Stimulated activated CD4-positive, alpha-beta T cell treated with anti-CD3 and anti-CD28 coated beads, Interleukin-15, amount 100 ng/mL, for 48 hours (primary cell): Measurements from ENCODE around the gene RPRD1A.
"Not testable (repeated sequence)": the region's sequence is repeated elsewhere in the genome, so short reads cannot be mapped to it uniquely, and the experiment has no call there.

Experiments used
- DNase-seq, 2 donors: peaks; one replicate each; pipeline ENCODE4 v3.0.0-alpha.2; 2020; ENCODE audit warnings: low read depth in 2 of 2

The RPRD1A gene

GRCh38 chr18:36078751-36079529 lies 11.6 kb upstream of the RPRD1A start:
- DNase-seq: no peak

- not testable (repeated sequence) for DNase-seq
These were observed 10.4 kb upstream of the RPRD1A start for GRCh38 chr18:36077764-36078163.

GRCh38 chr18:36075862-36076587 lies 8.7 kb upstream of the RPRD1A start:
- DNase-seq: no peak

- no peak for DNase-seq
These were observed 7.1 kb upstream of the RPRD1A start for GRCh38 chr18:36074435-36074834.

- no peak for DNase-seq
These were observed 6.3 kb upstream of the RPRD1A start for GRCh38 chr18:36073676-36074075.

- not testable (repeated sequence) for DNase-seq
These were observed 5.0 kb upstream of the RPRD1A start for GRCh38 chr18:36072406-36072805.

GRCh38 chr18:36066686-36067054 lies 689 bp downstream of the RPRD1A start:
- DNase-seq: no peak

GRCh38 chr18:36066001-36066400 lies 1.4 kb downstream of the RPRD1A start:
- DNase-seq: no peak

GRCh38 chr18:36064809-36065079 lies 2.6 kb downstream of the RPRD1A start:
- DNase-seq: not testable (repeated sequence)

- no peak for DNase-seq
These were observed 3.1 kb downstream of the RPRD1A start for GRCh38 chr18:36064027-36064808.

- no peak for DNase-seq
These were observed 8.7 kb downstream of the RPRD1A start for GRCh38 chr18:36058674-36059073.

- DNase-seq: no peak
These were observed 15.6 kb downstream of the RPRD1A start for GRCh38 chr18:36051760-36052159.

- no peak for DNase-seq
These were observed 16.9 kb downstream of the RPRD1A start for GRCh38 chr18:36050479-36050878.

GRCh38 chr18:36047521-36047920 lies 19.8 kb downstream of the RPRD1A start:
- no peak for DNase-seq

- no peak for DNase-seq
These were observed 20.5 kb downstream of the RPRD1A start for GRCh38 chr18:36046898-36047297.

GRCh38 chr18:36045241-36045991 lies 21.9 kb downstream of the RPRD1A start:
- DNase-seq: no peak

GRCh38 chr18:36043153-36043552 lies 24.2 kb downstream of the RPRD1A start:
- no peak for DNase-seq

GRCh38 chr18:36041146-36041545 lies 26.2 kb downstream of the RPRD1A start:
- DNase-seq: no peak

GRCh38 chr18:36038102-36038663 lies 29.2 kb downstream of the RPRD1A start:
- DNase-seq: no peak

- DNase-seq: no peak
These were observed 32.1 kb downstream of the RPRD1A start for GRCh38 chr18:36035253-36035652.

GRCh38 chr18:36034299-36034895 lies 33.0 kb downstream of the RPRD1A start:
- no peak for DNase-seq
